ENCODE measurements around the gene SLC25A27. TPM values are rescaled to one million over a fixed set of nuclear protein-coding genes. Genes with fewer than 3 reads are reported as not detected.

SLC25A27 gene
- polyA plus RNA-seq, 3 donors: 0.34 to 1.7 TPM; not detected in 1

GRCh38 chr6:46610862-46611553 lies 41.8 kb upstream of the SLC25A27 start:
- no peaks in the 10 kb centered on the region for H4K20me1 ChIP-seq (ENCODE audit: insufficient read depth, low read length)
- no CpG with 5 or more reads among the region's 3 CpGs for WGBS (ENCODE audit: insufficient coverage)
- H2AFZ ChIP-seq (ENCODE audit: insufficient read depth, low read depth, low read length, poor library complexity, severe bottlenecking): no peak overlapping the region
- H3K27ac ChIP-seq (ENCODE audit: low read depth in 1 of 2, low read length in 2 of 2): no peak overlapping the region
- no peaks in the 10 kb centered on the region for H3K9me3 ChIP-seq (replicated peaks in 1 of 2; ENCODE audit: control insufficient read depth in 1 of 2, insufficient read depth in 1 of 2, low read length in 2 of 2)
- H3K79me2 ChIP-seq (ENCODE audit: insufficient read depth, low read length): no peaks in the 10 kb centered on the region
- TF ChIP-seq CTCF (IDR thresholded peaks at IDR 0.05): no peak
- H3K27me3 ChIP-seq (ENCODE audit: control insufficient read depth in 2 of 2, insufficient read depth in 2 of 2, low read length in 2 of 2): no peaks in the 10 kb centered on the region
- Mint-ChIP-seq H3K4me3 (no peak overlapping the region), H3K4me1 (no peaks in the 10 kb centered on the region), H3K27ac (no peak overlapping the region), H3K36me3 (no peaks in the 10 kb centered on the region), H3K27me3 (ENCODE audit: low read depth in 3 of 3) (peaks cover 0 to 2% (median 0%) of the 10 kb centered on the region in 3 donors), H3K9me3 (peaks cover 0 to 4% (median 0%) of the 10 kb centered on the region in 7 donors)
- H3K4me1 ChIP-seq (ENCODE audit: control insufficient read depth in 1 of 2, insufficient read depth in 2 of 2, low read length in 2 of 2): no peaks in the 10 kb centered on the region
- no peak overlapping the region for H3K9ac ChIP-seq (ENCODE audit: insufficient read depth, low read length, poor library complexity, severe bottlenecking)
- H3K4me3 ChIP-seq (replicated peaks in 1 of 3; ENCODE audit: low read depth in 2 of 3, low read length in 3 of 3): no peak overlapping the region
- no peak for DNase-seq
- intact Hi-C loops (cut with micrococcal nuclease): no loop called here
- no peaks in the 10 kb centered on the region for H3K36me3 ChIP-seq (replicated peaks in 1 of 2; ENCODE audit: control insufficient read depth in 1 of 2, insufficient read depth in 2 of 2, low read length in 2 of 2)
- H3K4me2 ChIP-seq (replicated peaks; ENCODE audit: extremely low read depth, low read length, poor library complexity, severe bottlenecking): no peak overlapping the region

GRCh38 chr6:46612645-46613044 lies 40.1 kb upstream of the SLC25A27 start:
- H3K79me2 ChIP-seq (ENCODE audit: insufficient read depth, low read length): no peaks in the 10 kb centered on the region
- H3K9me3 Mint-ChIP-seq: peaks cover 0 to 4% (median 0%) of the 10 kb centered on the region in 7 donors
- no peak overlapping the region for H3K27ac Mint-ChIP-seq
- no peak overlapping the region for H3K4me3 ChIP-seq (replicated peaks in 1 of 3; ENCODE audit: low read depth in 2 of 3, low read length in 3 of 3)
- H4K20me1 ChIP-seq (ENCODE audit: insufficient read depth, low read length): no peaks in the 10 kb centered on the region
- no peaks in the 10 kb centered on the region for H3K4me1 Mint-ChIP-seq
- peaks cover 0 to 2% (median 0%) of the 10 kb centered on the region in 3 donors for H3K27me3 Mint-ChIP-seq (ENCODE audit: low read depth in 3 of 3)
- no peaks in the 10 kb centered on the region for H3K36me3 ChIP-seq (replicated peaks in 1 of 2; ENCODE audit: control insufficient read depth in 1 of 2, insufficient read depth in 2 of 2, low read length in 2 of 2)
- H2AFZ ChIP-seq (ENCODE audit: insufficient read depth, low read depth, low read length, poor library complexity, severe bottlenecking): no peak overlapping the region
- no peak for TF ChIP-seq CTCF (IDR thresholded peaks at IDR 0.05)
- H3K4me3 Mint-ChIP-seq: no peak overlapping the region
- H3K4me1 ChIP-seq (ENCODE audit: control insufficient read depth in 1 of 2, insufficient read depth in 2 of 2, low read length in 2 of 2): no peaks in the 10 kb centered on the region
- intact Hi-C loops (cut with micrococcal nuclease): no loop called here
- H3K9ac ChIP-seq (ENCODE audit: insufficient read depth, low read length, poor library complexity, severe bottlenecking): no peak overlapping the region
- H3K4me2 ChIP-seq (replicated peaks; ENCODE audit: extremely low read depth, low read length, poor library complexity, severe bottlenecking): no peak overlapping the region
- WGBS (ENCODE audit: insufficient coverage): 100% methylated on average over 1 of the region's 2 CpGs
- no peak for DNase-seq
- H3K27me3 ChIP-seq (ENCODE audit: control insufficient read depth in 2 of 2, insufficient read depth in 2 of 2, low read length in 2 of 2): no peaks in the 10 kb centered on the region
- no peak overlapping the region for H3K27ac ChIP-seq (ENCODE audit: low read depth in 1 of 2, low read length in 2 of 2)
- no peaks in the 10 kb centered on the region for H3K9me3 ChIP-seq (replicated peaks in 1 of 2; ENCODE audit: control insufficient read depth in 1 of 2, insufficient read depth in 1 of 2, low read length in 2 of 2)
- H3K36me3 Mint-ChIP-seq: no peaks in the 10 kb centered on the region

Measured in CD14-positive monocyte (primary cell).